Stimulated activated CD4-positive, alpha-beta T cell treated with anti-CD3 and anti-CD28 coated beads, Interleukin-4, amount 100 ng/mL, for 48 hours (primary cell): ENCODE measurements around the gene ZMYM1.
"Not testable (repeated sequence)": the region's sequence is repeated elsewhere in the genome, so short reads cannot be mapped to it uniquely, and the experiment has no call there.

Source experiments
- DNase-seq, 2 donors: peaks; one replicate each; pipeline ENCODE4 v3.0.0-alpha.2; 2020; ENCODE audit warnings: low read depth in 2 of 2

ZMYM1 gene

GRCh38 chr1:35079003-35079930 lies at the start of gene ZMYM1:
Gene ZMYM1 (plus strand): TSS chr1:35079385. CDS start chr1:35093988, 14,603 bp downstream.
- DNase-seq = peak; percentile 85 to 90

- no peak for DNase-seq
Observed at GRCh38 chr1:35029761-35030160, 49.4 kb upstream of the ZMYM1 start.

- no peak for DNase-seq
Observed at GRCh38 chr1:35030338-35030737, 48.8 kb upstream of the ZMYM1 start.

- DNase-seq = peak; percentile 31 to 35
Observed at GRCh38 chr1:35030756-35031446, 48.3 kb upstream of the ZMYM1 start.

- DNase-seq = no peak
Observed at GRCh38 chr1:35032384-35032739, 46.8 kb upstream of the ZMYM1 start.

- no peak for DNase-seq
Observed at GRCh38 chr1:35033346-35033745, 45.8 kb upstream of the ZMYM1 start.

- no peak for DNase-seq
Observed at GRCh38 chr1:35036621-35037020, 42.6 kb upstream of the ZMYM1 start.

- no peak for DNase-seq
Observed at GRCh38 chr1:35037206-35037605, 42.0 kb upstream of the ZMYM1 start.

GRCh38 chr1:35038723-35039122 lies 40.5 kb upstream of the ZMYM1 start:
- DNase-seq = no peak

- no peak for DNase-seq
Observed at GRCh38 chr1:35043498-35043897, 35.7 kb upstream of the ZMYM1 start.

GRCh38 chr1:35044431-35044830 lies 34.8 kb upstream of the ZMYM1 start:
- no peak for DNase-seq

GRCh38 chr1:35046730-35047129 lies 32.5 kb upstream of the ZMYM1 start:
- no peak for DNase-seq

- DNase-seq = no peak
Observed at GRCh38 chr1:35047188-35047858, 31.9 kb upstream of the ZMYM1 start.

GRCh38 chr1:35049116-35049515 lies 30.1 kb upstream of the ZMYM1 start:
- no peak for DNase-seq

GRCh38 chr1:35053433-35053832 lies 25.8 kb upstream of the ZMYM1 start:
- DNase-seq = no peak

GRCh38 chr1:35054282-35054681 lies 24.9 kb upstream of the ZMYM1 start:
- DNase-seq = not testable (repeated sequence)

- not testable (repeated sequence) for DNase-seq
Observed at GRCh38 chr1:35058321-35058720, 20.9 kb upstream of the ZMYM1 start.

GRCh38 chr1:35058988-35059387 lies 20.2 kb upstream of the ZMYM1 start:
- DNase-seq = no peak

GRCh38 chr1:35062518-35063196 lies 16.5 kb upstream of the ZMYM1 start:
- DNase-seq = no peak

- no peak for DNase-seq
Observed at GRCh38 chr1:35064265-35064664, 14.9 kb upstream of the ZMYM1 start.

GRCh38 chr1:35069746-35070145 lies 9.4 kb upstream of the ZMYM1 start:
- DNase-seq = no peak

- DNase-seq = no peak
Observed at GRCh38 chr1:35073265-35073811, 5.8 kb upstream of the ZMYM1 start.
